ENCODE data around the gene ATG4B. TPM values are rescaled to one million over a fixed set of nuclear protein-coding genes. Genes with fewer than 3 reads are reported as not detected.

Gene ATG4B
- total RNA-seq, 1 donor from 2014 or later, result 83.2 TPM

DNA sequence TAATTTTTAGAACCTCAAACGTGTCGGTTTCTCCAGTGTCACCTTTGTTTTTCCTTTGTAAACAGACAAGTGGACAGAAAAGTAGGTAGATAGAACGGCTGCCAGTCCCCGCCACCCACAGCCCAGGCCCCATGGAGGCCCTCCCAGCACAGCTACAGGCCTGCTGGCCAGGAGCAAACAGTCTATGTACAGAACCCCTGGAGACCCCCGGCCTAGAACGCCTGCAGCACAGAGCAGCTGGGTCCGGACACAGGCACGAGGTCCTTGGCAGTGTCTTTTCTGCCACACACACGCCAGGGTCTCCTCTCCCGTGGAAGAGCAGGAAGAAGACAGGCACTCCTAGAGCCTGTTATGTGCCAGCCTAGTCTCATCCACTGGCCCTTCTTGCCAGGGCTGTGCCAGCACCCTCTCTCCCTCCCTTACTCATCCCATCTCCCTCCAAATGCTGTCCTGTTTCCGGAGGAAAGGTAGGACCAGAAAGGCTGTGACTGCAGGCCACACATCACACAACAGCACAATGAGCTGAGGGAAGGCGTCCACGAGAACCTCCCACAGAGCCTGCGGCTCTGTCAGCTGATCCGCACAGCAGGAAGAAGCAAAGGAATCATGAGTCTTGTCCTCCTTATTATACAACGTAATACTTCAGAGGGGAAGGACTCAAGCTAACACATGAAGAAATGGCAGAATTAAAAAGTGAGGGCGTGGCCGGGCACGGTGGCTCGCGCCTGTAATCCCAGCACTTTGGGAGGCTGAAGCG, 41.5 kb downstream of the ATG4B start:
- Histone ChIP-seq H3K79me2 (ENCODE audit: insufficient read depth, low read length) (peaks cover 28% of the 10 kb centered on the region), H3K9me3 (ENCODE audit: insufficient read depth, low read depth, low read length) (no peaks in the 10 kb centered on the region), H3K4me1 (ENCODE audit: insufficient read depth, low read length) (peaks cover 19% of the 10 kb centered on the region), H3K27ac (ENCODE audit: low read depth, low read length) (no peak overlapping the region), H3K4me3 (ENCODE audit: insufficient read depth, low read depth, low read length) (no peak overlapping the region), H4K20me1 (ENCODE audit: insufficient read depth, low read length) (peaks cover 13% of the 10 kb centered on the region), H3K27me3 (ENCODE audit: insufficient read depth, low read length) (no peaks in the 10 kb centered on the region), H3K4me2 (ENCODE audit: low read length) (no peak overlapping the region), H3K9ac (ENCODE audit: low read length) (no peak overlapping the region), H2AFZ (ENCODE audit: low read depth, low read length) (no peak overlapping the region), H3K36me3 (ENCODE audit: insufficient read depth, low read length) (peaks cover 8% of the 10 kb centered on the region)
- H3K27me3 Mint-ChIP-seq (ENCODE audit: low read depth, unreplicated experiment), result no peaks in the 10 kb centered on the region
- peak overlapping the region; percentile 77 for H3K27ac Mint-ChIP-seq (ENCODE audit: unreplicated experiment)
- peaks cover 19% of the 10 kb centered on the region for H3K4me1 Mint-ChIP-seq (ENCODE audit: low read depth, unreplicated experiment)
- DNase-seq (ENCODE audit: low read depth), result no peak
- peak overlapping the region; percentile 15 for H3K4me3 Mint-ChIP-seq (ENCODE audit: unreplicated experiment)
- no peak for TF ChIP-seq CTCF (IDR thresholded peaks at IDR 0.05; ENCODE audit: insufficient read depth, low read depth, low read length)
- TF ChIP-seq EZH2 (IDR thresholded peaks at IDR 0.05; ENCODE audit: insufficient read depth, low read length), result no peak
- FAIRE-seq, result no peak
- peaks cover 12% of the 10 kb centered on the region for H3K36me3 Mint-ChIP-seq (ENCODE audit: low read depth, unreplicated experiment)
- H3K9me3 Mint-ChIP-seq (ENCODE audit: unreplicated experiment), result no peaks in the 10 kb centered on the region

DNA sequence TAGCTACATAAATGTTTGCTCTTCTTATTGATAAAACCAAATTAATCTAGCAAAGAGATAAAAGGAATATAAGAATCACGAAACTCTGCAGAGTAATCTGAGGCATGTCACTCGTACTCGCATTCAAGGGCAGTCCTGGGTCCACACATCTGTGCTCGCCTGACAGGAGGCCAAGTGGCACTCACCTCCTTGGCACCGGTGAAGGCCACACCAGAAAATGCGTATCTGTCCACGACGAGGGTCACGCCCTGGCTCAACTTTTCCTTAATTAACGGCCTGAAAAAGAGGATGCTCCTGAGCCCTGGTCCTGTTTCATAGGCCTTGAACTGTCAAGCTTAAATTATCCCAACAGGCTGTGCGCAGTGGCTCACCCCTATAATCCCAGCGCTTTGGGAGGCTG, 42.6 kb downstream of the ATG4B start:
- H4K20me1 ChIP-seq (ENCODE audit: insufficient read depth, low read length), result peaks cover 9% of the 10 kb centered on the region
- DNase-seq (ENCODE audit: low read depth), result no peak
- Mint-ChIP-seq H3K36me3 (ENCODE audit: low read depth, unreplicated experiment) (peaks cover 12% of the 10 kb centered on the region), H3K27me3 (ENCODE audit: low read depth, unreplicated experiment) (no peaks in the 10 kb centered on the region), H3K4me3 (ENCODE audit: unreplicated experiment) (no peak overlapping the region), H3K4me1 (ENCODE audit: low read depth, unreplicated experiment) (peaks cover 19% of the 10 kb centered on the region), H3K9me3 (ENCODE audit: unreplicated experiment) (no peaks in the 10 kb centered on the region), H3K27ac (ENCODE audit: unreplicated experiment) (peak overlapping the region; percentile 87)
- no peaks in the 10 kb centered on the region for H3K9me3 ChIP-seq (ENCODE audit: insufficient read depth, low read depth, low read length)
- H3K4me2 ChIP-seq (ENCODE audit: low read length), result peak overlapping the region; percentile 70
- H3K36me3 ChIP-seq (ENCODE audit: insufficient read depth, low read length), result peaks cover 17% of the 10 kb centered on the region
- no peak overlapping the region for H3K9ac ChIP-seq (ENCODE audit: low read length)
- TF ChIP-seq EZH2 (IDR thresholded peaks at IDR 0.05; ENCODE audit: insufficient read depth, low read length) (no peak), CTCF (IDR thresholded peaks at IDR 0.05; ENCODE audit: insufficient read depth, low read depth, low read length) (no peak)
- H3K4me1 ChIP-seq (ENCODE audit: insufficient read depth, low read length), result peaks cover 19% of the 10 kb centered on the region
- peaks cover 39% of the 10 kb centered on the region for H3K79me2 ChIP-seq (ENCODE audit: insufficient read depth, low read length)
- no peak for FAIRE-seq
- no peak overlapping the region for H3K4me3 ChIP-seq (ENCODE audit: insufficient read depth, low read depth, low read length)
- H3K27me3 ChIP-seq (ENCODE audit: insufficient read depth, low read length), result no peaks in the 10 kb centered on the region
- peak overlapping the region; percentile 88 for H3K27ac ChIP-seq (ENCODE audit: low read depth, low read length)
- no peak overlapping the region for H2AFZ ChIP-seq (ENCODE audit: low read depth, low read length)
